HCT116 (cell line): ENCODE results near the gene SDCCAG8. TPM values are rescaled to one million over a fixed set of nuclear protein-coding genes. Genes with fewer than 3 reads are reported as not detected.

Experiments used
- ATAC-seq: fragments of 200-7000 bp; cut with Tn5 transposase; 2 replicates; pipeline ENCODE4 v1.9.1; 2020; ENCODE audit warnings: mild to moderate bottlenecking, moderate library complexity
- BruUV-seq: library from RNA; stranded (reverse); fragments of 400-500 nt; replicated peaks from 2 replicates; lab custom pipeline; 2021; lab: Mats Ljungman, UMichigan
- CTCF ChIA-PET: fragments of 300-600 bp; sonication (Branson Sonifier 250); formaldehyde crosslinking; loops from one replicate; lab custom pipeline; 2021; ENCODE audit warnings: antibody characterized with exemption; lab: Charles Lee
- POLR2A ChIA-PET: fragments of 300-600, 350-600 bp; sonication (Branson Sonifier 250); formaldehyde crosslinking; loops from one replicate; lab custom pipeline; 2021; ENCODE audit warnings: antibody characterized with exemption; lab: Charles Lee
- RAD21 ChIA-PET, 2 experiments: fragments of 300-600 bp; sonication (Branson Sonifier 250); formaldehyde crosslinking; loops; one replicate each; lab custom pipeline; 2023; ENCODE audit warnings: low total read pairs in 2 of 2; ENCODE audit not compliant: uncharacterized antibody in 2 of 2, unreplicated experiment in 2 of 2, low non-redundant PET in 1 of 2; lab: Charles Lee
- DNase-seq: peaks from one replicate; pipeline ENCODE4 v3.0.0-alpha.2; 2010; ENCODE audit warnings: low read depth, low spot score
- H2AFZ ChIP-seq: fragments of 200-600 bp; shearing (Covaris generic), sonication (generic); 2 replicates; pipeline ENCODE4 v1.6.1; 2017; ENCODE audit warnings: low read depth, mixed run types, mixed read lengths, antibody characterized with exemption, low read length; ENCODE audit not compliant: poor library complexity, severe bottlenecking
- H3K27ac ChIP-seq: 2 replicates; pipeline ENCODE4 v1.5.1; 2012; ENCODE audit warnings: low read depth, low read length
- H3K27me3 ChIP-seq: fragments of 200-600 bp; sonication (generic); 2 replicates; pipeline ENCODE4 v1.6.1; 2016; ENCODE audit warnings: mixed run types, low read length, mixed read lengths; ENCODE audit not compliant: insufficient read depth
- H3K36me3 ChIP-seq, 2 experiments: fragments of 200-500 bp in 1 of 2; fragments of 200-600 bp in 1 of 2; sonication (Bioruptor generic) in 1 of 2; sonication (generic) in 1 of 2; 2 replicates each; pipeline versions ENCODE4 v1.5.1 to v1.6.1; 2014 to 2016; ENCODE audit warnings: low read length in 2 of 2, inconsistent platforms in 1 of 2, mixed read lengths in 1 of 2, mixed run types in 1 of 2; ENCODE audit not compliant: insufficient read depth in 2 of 2, control insufficient read depth in 1 of 2
- H3K4me1 ChIP-seq, 2 experiments: fragments of 200-600 bp in 1 of 2; sonication (generic) in 1 of 2; 2 replicates each; pipeline versions ENCODE4 v1.5.1 to v1.6.1; 2012 to 2017; ENCODE audit warnings: low read length in 2 of 2, inconsistent platforms in 1 of 2, mild to moderate bottlenecking in 1 of 2, mixed read lengths in 1 of 2, mixed run types in 1 of 2, moderate library complexity in 1 of 2; ENCODE audit not compliant: insufficient read depth in 2 of 2, control insufficient read depth in 1 of 2
- H3K4me2 ChIP-seq: fragments of 200-600 bp; sonication (generic); 2 replicates; pipeline ENCODE4 v1.6.1; 2017; ENCODE audit warnings: mixed run types, low read length, mixed read lengths
- H3K4me3 ChIP-seq, 2 experiments: fragments of 200-600 bp in 1 of 2; sonication (generic) in 1 of 2; replicated peaks in 1 of 2; 2 replicates each; pipeline ENCODE4 v1.5.1; 2011 to 2016; ENCODE audit warnings: low read length in 2 of 2, control low read depth in 1 of 2, low read depth in 1 of 2, mild to moderate bottlenecking in 1 of 2, mixed read lengths in 1 of 2, mixed run types in 1 of 2
- H3K79me2 ChIP-seq: fragments of 200-600 bp; sonication (generic); 2 replicates; pipeline ENCODE4 v1.6.1; 2017; ENCODE audit warnings: mild to moderate bottlenecking, mixed run types, low read length, moderate library complexity, mixed read lengths; ENCODE audit not compliant: insufficient read depth
- H3K9ac ChIP-seq: fragments of 200-600 bp; sonication (generic); 2 replicates; pipeline ENCODE4 v1.6.1; 2016; ENCODE audit warnings: low read length, mixed read lengths
- H3K9me2 ChIP-seq: fragments of 200-600 bp; sonication (generic), shearing (Covaris generic); 2 replicates; pipeline ENCODE4 v1.6.1; 2017; ENCODE audit warnings: mixed run types, mild to moderate bottlenecking, moderate library complexity; ENCODE audit not compliant: insufficient read depth
- H3K9me3 ChIP-seq, 2 experiments: fragments of 200-500 bp in 1 of 2; fragments of 200-600 bp in 1 of 2; sonication (Bioruptor generic) in 1 of 2; sonication (generic) in 1 of 2; 2 replicates each; pipeline ENCODE4 v1.6.1; 2014 to 2017; ENCODE audit warnings: low read length in 2 of 2, mixed read lengths in 2 of 2, inconsistent platforms in 1 of 2, low read depth in 1 of 2, mild to moderate bottlenecking in 1 of 2, mixed run types in 1 of 2, moderate library complexity in 1 of 2; ENCODE audit not compliant: control insufficient read depth in 1 of 2, insufficient read depth in 1 of 2
- H4K20me1 ChIP-seq: fragments of 200-600 bp; sonication (generic), shearing (Covaris generic); 2 replicates; pipeline ENCODE4 v1.6.1; 2017; ENCODE audit warnings: mixed run types, mild to moderate bottlenecking, moderate library complexity; ENCODE audit not compliant: insufficient read depth
- CBX3 ChIP-seq: IDR thresholded peaks from 2 replicates; pipeline ENCODE4 v1.6.1; 2012; ENCODE audit warnings: low read depth
- CEBPB ChIP-seq: IDR thresholded peaks from 2 replicates; pipeline ENCODE4 v1.6.1; 2012; ENCODE audit warnings: low read depth
- EGR1 ChIP-seq: IDR thresholded peaks from 2 replicates; pipeline ENCODE4 v1.6.1; 2012; ENCODE audit warnings: low read depth
- EZH2phosphoT487 ChIP-seq: fragments of 200-600 bp; IDR thresholded peaks from 2 replicates; pipeline ENCODE4 v1.6.1; 2018; ENCODE audit warnings: antibody characterized with exemption, borderline replicate concordance
- FOSL1 ChIP-seq: IDR thresholded peaks from 2 replicates; pipeline ENCODE4 v1.6.1; 2012; ENCODE audit warnings: low read depth
- POLR2AphosphoS5 ChIP-seq: IDR thresholded peaks from 2 replicates; pipeline ENCODE4 v1.6.1; 2011; ENCODE audit warnings: mild to moderate bottlenecking, low read depth, low read length, moderate library complexity
- RAD21 ChIP-seq: IDR thresholded peaks from 2 replicates; pipeline ENCODE4 v1.6.1; 2012; ENCODE audit warnings: low read depth, mild to moderate bottlenecking
- SIN3A ChIP-seq: IDR thresholded peaks from 2 replicates; pipeline ENCODE4 v1.6.1; 2012; ENCODE audit warnings: low read depth
- SP1 ChIP-seq: IDR thresholded peaks from 2 replicates; pipeline ENCODE4 v1.6.1; 2012; ENCODE audit warnings: low read depth
- YY1 ChIP-seq: IDR thresholded peaks from 2 replicates; pipeline ENCODE4 v1.6.1; 2011; ENCODE audit warnings: low read length, low read depth, moderate library complexity, mild to moderate bottlenecking; ENCODE audit not compliant: insufficient replicate concordance; ENCODE audit errors: extremely low read depth
- ZFX ChIP-seq: fragments of 450-650 bp; IDR thresholded peaks from 2 replicates; pipeline ENCODE4 v1.6.1; 2017
- ZNF274 ChIP-seq: fragments of 200-500 bp; sonication (Bioruptor generic); IDR thresholded peaks from 2 replicates; pipeline ENCODE4 v1.6.1; 2014; ENCODE audit warnings: mild to moderate bottlenecking, low read depth, low read length, inconsistent platforms
- intact Hi-C: fragments of 100-400 bp; cut with micrococcal nuclease; formaldehyde crosslinking; loops from 2 replicates; pipeline ENCODE4 v1.10.0; 2022
- total RNA-seq: library from RNA; stranded (reverse); gene quantifications from one replicate; pipeline ENCODE4 v1.2.1, GENCODE V29; 2021; ENCODE audit not compliant: unreplicated experiment
- TF ChIP-seq, protein P1 (sequence below): IDR thresholded peaks from 2 replicates; pipeline ENCODE4 v1.6.1; 2012
- TF ChIP-seq, protein P2 (sequence below): IDR thresholded peaks from 2 replicates; pipeline ENCODE4 v1.6.1; 2012; ENCODE audit warnings: low read depth
- TF ChIP-seq, protein P3 (sequence below): IDR thresholded peaks from 2 replicates; pipeline ENCODE4 v1.6.1; 2011; ENCODE audit warnings: mild to moderate bottlenecking, low read length, moderate library complexity; ENCODE audit not compliant: insufficient replicate concordance; ENCODE audit errors: extremely low read depth
- TF ChIP-seq, protein P4 (sequence below), 3 experiments: fragments of 200-600 bp in 1 of 3; sonication (generic) in 1 of 3; IDR thresholded peaks in 2 of 3; conservative IDR thresholded peaks in 1 of 3; 2 replicates each; pipeline ENCODE4 v1.5.1; 2012 to 2017; ENCODE audit warnings: low read depth in 2 of 3, low read length in 2 of 3, antibody characterized with exemption in 1 of 3, borderline replicate concordance in 1 of 3, control low read depth in 1 of 3, mild to moderate bottlenecking in 1 of 3, mixed read lengths in 1 of 3, mixed run types in 1 of 3, moderate library complexity in 1 of 3; ENCODE audit not compliant: insufficient read depth in 1 of 3

The SDCCAG8 gene
- total RNA-seq, 1 experiment from 2014 or later, result 38.2 TPM

DNA sequence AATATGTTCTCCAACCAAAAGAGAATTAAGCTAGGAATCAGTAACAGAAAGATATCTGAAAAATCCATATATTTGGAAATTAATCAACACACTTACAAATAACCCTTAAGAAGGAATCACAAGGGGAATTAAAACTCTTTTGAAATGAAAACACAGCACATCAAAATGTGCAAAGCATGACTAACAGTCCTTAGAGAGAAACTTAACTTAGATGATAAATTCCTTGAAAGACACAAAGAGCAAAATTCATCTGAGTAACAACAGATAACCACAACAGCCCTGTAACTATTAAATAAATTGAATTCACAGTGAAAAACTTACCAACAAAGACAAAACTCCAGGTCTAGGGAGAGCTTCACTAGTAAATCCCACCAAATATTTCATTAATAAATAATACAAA, 283.8 kb downstream of the SDCCAG8 start:
- Histone ChIP-seq H3K9ac (no peak overlapping the region), H3K4me3 (no peak overlapping the region), H3K27ac (no peak overlapping the region), H3K9me3 (no peaks in the 10 kb centered on the region), H3K9me2 (no peaks in the 10 kb centered on the region; the same call in 1 of the 2 replicates), H2AFZ (no peak overlapping the region), H3K27me3 (no peaks in the 10 kb centered on the region), H4K20me1 (no peaks in the 10 kb centered on the region), H3K36me3 (no peaks in the 10 kb centered on the region), H3K4me2 (no peak overlapping the region), H3K79me2 (no peaks in the 10 kb centered on the region), H3K4me1 (peaks cover 4 to 12% of the 10 kb centered on the region in 2 experiments; a peak in 2 of 4 replicates)
- BruUV-seq, result no TSS peak
- DNase-seq (no peak), ATAC-seq (no peak)
- ChIA-PET POLR2A (no interaction called here), CTCF (no interaction called here), RAD21 (no interaction called here)
- intact Hi-C loops, result no loop called here
- no peak for TF ChIP-seq FOSL1
- TF ChIP-seq CEBPB, result no peak
- TF ChIP-seq POLR2AphosphoS5, result no peak
- TF ChIP-seq, protein P1, sequence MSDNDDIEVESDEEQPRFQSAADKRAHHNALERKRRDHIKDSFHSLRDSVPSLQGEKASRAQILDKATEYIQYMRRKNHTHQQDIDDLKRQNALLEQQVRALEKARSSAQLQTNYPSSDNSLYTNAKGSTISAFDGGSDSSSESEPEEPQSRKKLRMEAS, result no peak
- TF ChIP-seq, protein P2, sequence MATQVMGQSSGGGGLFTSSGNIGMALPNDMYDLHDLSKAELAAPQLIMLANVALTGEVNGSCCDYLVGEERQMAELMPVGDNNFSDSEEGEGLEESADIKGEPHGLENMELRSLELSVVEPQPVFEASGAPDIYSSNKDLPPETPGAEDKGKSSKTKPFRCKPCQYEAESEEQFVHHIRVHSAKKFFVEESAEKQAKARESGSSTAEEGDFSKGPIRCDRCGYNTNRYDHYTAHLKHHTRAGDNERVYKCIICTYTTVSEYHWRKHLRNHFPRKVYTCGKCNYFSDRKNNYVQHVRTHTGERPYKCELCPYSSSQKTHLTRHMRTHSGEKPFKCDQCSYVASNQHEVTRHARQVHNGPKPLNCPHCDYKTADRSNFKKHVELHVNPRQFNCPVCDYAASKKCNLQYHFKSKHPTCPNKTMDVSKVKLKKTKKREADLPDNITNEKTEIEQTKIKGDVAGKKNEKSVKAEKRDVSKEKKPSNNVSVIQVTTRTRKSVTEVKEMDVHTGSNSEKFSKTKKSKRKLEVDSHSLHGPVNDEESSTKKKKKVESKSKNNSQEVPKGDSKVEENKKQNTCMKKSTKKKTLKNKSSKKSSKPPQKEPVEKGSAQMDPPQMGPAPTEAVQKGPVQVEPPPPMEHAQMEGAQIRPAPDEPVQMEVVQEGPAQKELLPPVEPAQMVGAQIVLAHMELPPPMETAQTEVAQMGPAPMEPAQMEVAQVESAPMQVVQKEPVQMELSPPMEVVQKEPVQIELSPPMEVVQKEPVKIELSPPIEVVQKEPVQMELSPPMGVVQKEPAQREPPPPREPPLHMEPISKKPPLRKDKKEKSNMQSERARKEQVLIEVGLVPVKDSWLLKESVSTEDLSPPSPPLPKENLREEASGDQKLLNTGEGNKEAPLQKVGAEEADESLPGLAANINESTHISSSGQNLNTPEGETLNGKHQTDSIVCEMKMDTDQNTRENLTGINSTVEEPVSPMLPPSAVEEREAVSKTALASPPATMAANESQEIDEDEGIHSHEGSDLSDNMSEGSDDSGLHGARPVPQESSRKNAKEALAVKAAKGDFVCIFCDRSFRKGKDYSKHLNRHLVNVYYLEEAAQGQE, result no peak
- no peak for TF ChIP-seq EGR1
- TF ChIP-seq CBX3, result no peak
- no peak for TF ChIP-seq EZH2phosphoT487
- TF ChIP-seq, protein P3, sequence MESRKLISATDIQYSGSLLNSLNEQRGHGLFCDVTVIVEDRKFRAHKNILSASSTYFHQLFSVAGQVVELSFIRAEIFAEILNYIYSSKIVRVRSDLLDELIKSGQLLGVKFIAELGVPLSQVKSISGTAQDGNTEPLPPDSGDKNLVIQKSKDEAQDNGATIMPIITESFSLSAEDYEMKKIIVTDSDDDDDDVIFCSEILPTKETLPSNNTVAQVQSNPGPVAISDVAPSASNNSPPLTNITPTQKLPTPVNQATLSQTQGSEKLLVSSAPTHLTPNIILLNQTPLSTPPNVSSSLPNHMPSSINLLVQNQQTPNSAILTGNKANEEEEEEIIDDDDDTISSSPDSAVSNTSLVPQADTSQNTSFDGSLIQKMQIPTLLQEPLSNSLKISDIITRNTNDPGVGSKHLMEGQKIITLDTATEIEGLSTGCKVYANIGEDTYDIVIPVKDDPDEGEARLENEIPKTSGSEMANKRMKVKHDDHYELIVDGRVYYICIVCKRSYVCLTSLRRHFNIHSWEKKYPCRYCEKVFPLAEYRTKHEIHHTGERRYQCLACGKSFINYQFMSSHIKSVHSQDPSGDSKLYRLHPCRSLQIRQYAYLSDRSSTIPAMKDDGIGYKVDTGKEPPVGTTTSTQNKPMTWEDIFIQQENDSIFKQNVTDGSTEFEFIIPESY, result no peak
- TF ChIP-seq SIN3A, result no peak
- TF ChIP-seq ZNF274, result no peak
- TF ChIP-seq ZFX, result no peak
- no peak for TF ChIP-seq YY1
- TF ChIP-seq SP1, result no peak
- TF ChIP-seq, protein P4, sequence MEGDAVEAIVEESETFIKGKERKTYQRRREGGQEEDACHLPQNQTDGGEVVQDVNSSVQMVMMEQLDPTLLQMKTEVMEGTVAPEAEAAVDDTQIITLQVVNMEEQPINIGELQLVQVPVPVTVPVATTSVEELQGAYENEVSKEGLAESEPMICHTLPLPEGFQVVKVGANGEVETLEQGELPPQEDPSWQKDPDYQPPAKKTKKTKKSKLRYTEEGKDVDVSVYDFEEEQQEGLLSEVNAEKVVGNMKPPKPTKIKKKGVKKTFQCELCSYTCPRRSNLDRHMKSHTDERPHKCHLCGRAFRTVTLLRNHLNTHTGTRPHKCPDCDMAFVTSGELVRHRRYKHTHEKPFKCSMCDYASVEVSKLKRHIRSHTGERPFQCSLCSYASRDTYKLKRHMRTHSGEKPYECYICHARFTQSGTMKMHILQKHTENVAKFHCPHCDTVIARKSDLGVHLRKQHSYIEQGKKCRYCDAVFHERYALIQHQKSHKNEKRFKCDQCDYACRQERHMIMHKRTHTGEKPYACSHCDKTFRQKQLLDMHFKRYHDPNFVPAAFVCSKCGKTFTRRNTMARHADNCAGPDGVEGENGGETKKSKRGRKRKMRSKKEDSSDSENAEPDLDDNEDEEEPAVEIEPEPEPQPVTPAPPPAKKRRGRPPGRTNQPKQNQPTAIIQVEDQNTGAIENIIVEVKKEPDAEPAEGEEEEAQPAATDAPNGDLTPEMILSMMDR (IDR thresholded peaks at IDR 0.05 in 2 of 3, conservative IDR thresholded peaks at IDR 0.05 in 1 of 3; ENCODE audit: borderline replicate concordance in 1 of 3, insufficient read depth in 1 of 3, low read depth in 2 of 3, low read length in 2 of 3), result no peak
- no peak for TF ChIP-seq RAD21
